Measurements from ENCODE around the gene STRN4. TPM values are rescaled to one million over a fixed set of nuclear protein-coding genes. Genes with fewer than 3 reads are reported as not detected.

STRN4 gene
- polyA plus RNA-seq, 4 donors, result 78.5 to 94.7 (median 81.2) TPM

- no peak for DNase-seq (ENCODE audit: low read depth in 4 of 4, low spot score in 3 of 4)
These were observed 2.1 kb downstream of the STRN4 start for GRCh38 chr19:46744005-46744691.

GRCh38 chr19:46742926-46743480, 3.2 kb downstream of the STRN4 start:
- no peak for DNase-seq (ENCODE audit: low read depth in 4 of 4, low spot score in 3 of 4)

GRCh38 chr19:46741447-46741846, 4.8 kb downstream of the STRN4 start:
- no peak for DNase-seq (ENCODE audit: low read depth in 4 of 4, low spot score in 3 of 4)

GRCh38 chr19:46739290-46739771, 6.9 kb downstream of the STRN4 start:
- DNase-seq (ENCODE audit: low read depth in 4 of 4, low spot score in 3 of 4), result no peak

- no peak for DNase-seq (ENCODE audit: low read depth in 4 of 4, low spot score in 3 of 4)
These were observed 8.5 kb downstream of the STRN4 start for GRCh38 chr19:46737761-46738171.

GRCh38 chr19:46737298-46737654, 9.0 kb downstream of the STRN4 start:
- DNase-seq (ENCODE audit: low read depth in 4 of 4, low spot score in 3 of 4), result no peak

GRCh38 chr19:46736531-46737297, 9.5 kb downstream of the STRN4 start:
- no peak for DNase-seq (ENCODE audit: low read depth in 4 of 4, low spot score in 3 of 4)

GRCh38 chr19:46733690-46734292, 12.5 kb downstream of the STRN4 start:
- DNase-seq (ENCODE audit: low read depth in 4 of 4, low spot score in 3 of 4), result no peak

GRCh38 chr19:46732966-46733689, 13.1 kb downstream of the STRN4 start:
- DNase-seq (ENCODE audit: low read depth in 4 of 4, low spot score in 3 of 4), result no peak

- no peak for DNase-seq (ENCODE audit: low read depth in 4 of 4, low spot score in 3 of 4)
These were observed 13.9 kb downstream of the STRN4 start for GRCh38 chr19:46732172-46732938.

- DNase-seq (ENCODE audit: low read depth in 4 of 4, low spot score in 3 of 4), result no peak
These were observed 14.7 kb downstream of the STRN4 start for GRCh38 chr19:46731584-46731983.

- DNase-seq (ENCODE audit: low read depth in 4 of 4, low spot score in 3 of 4), result no peak
These were observed 15.2 kb downstream of the STRN4 start for GRCh38 chr19:46731007-46731501.

- DNase-seq (ENCODE audit: low read depth in 4 of 4, low spot score in 3 of 4), result no peak
These were observed 15.7 kb downstream of the STRN4 start for GRCh38 chr19:46730595-46730994.

GRCh38 chr19:46730187-46730586, 16.1 kb downstream of the STRN4 start:
- DNase-seq (ENCODE audit: low read depth in 4 of 4, low spot score in 3 of 4), result no peak

GRCh38 chr19:46729696-46730095, 16.6 kb downstream of the STRN4 start:
- DNase-seq (ENCODE audit: low read depth in 4 of 4, low spot score in 3 of 4), result no peak

- no peak for DNase-seq (ENCODE audit: low read depth in 4 of 4, low spot score in 3 of 4)
These were observed 17.4 kb downstream of the STRN4 start for GRCh38 chr19:46728693-46729339.

- DNase-seq (ENCODE audit: low read depth in 4 of 4, low spot score in 3 of 4), result no peak
These were observed 18.0 kb downstream of the STRN4 start for GRCh38 chr19:46728208-46728607.

GRCh38 chr19:46727757-46728156, 18.5 kb downstream of the STRN4 start:
- DNase-seq (ENCODE audit: low read depth in 4 of 4, low spot score in 3 of 4), result no peak

GRCh38 chr19:46726971-46727501, 19.2 kb downstream of the STRN4 start:
- DNase-seq (ENCODE audit: low read depth in 4 of 4, low spot score in 3 of 4), result no peak

Measured in right renal pelvis (tissue), 4 donors.